Duodenal mucosa (tissue), 2 donors: Measurements from ENCODE around the gene SBF1.

ENCODE experiments used
- H3K27ac ChIP-seq: one replicate; pipeline ENCODE4 v1.7.0; 2013; ENCODE audit warnings: low read depth, low read length
- H3K27me3 ChIP-seq, 2 donors: one replicate each; pipeline ENCODE4 v1.7.0; 2013; ENCODE audit warnings: low read length in 2 of 2, control low read depth in 1 of 2; ENCODE audit not compliant: insufficient read depth in 2 of 2, control insufficient read depth in 1 of 2
- H3K36me3 ChIP-seq, 2 donors: one replicate each; pipeline ENCODE4 v1.7.0; 2013; ENCODE audit warnings: low read length in 2 of 2, control low read depth in 1 of 2; ENCODE audit not compliant: insufficient read depth in 2 of 2, control insufficient read depth in 1 of 2
- H3K4me1 ChIP-seq, 2 donors: one replicate each; pipeline ENCODE4 v1.7.0; 2013; ENCODE audit warnings: low read length in 2 of 2, control low read depth in 1 of 2; ENCODE audit not compliant: insufficient read depth in 2 of 2, control insufficient read depth in 1 of 2
- H3K4me3 ChIP-seq, 2 donors: one replicate each; pipeline ENCODE4 v1.7.0; 2013; ENCODE audit warnings: low read length in 2 of 2, low read depth in 1 of 2
- H3K9ac ChIP-seq, 2 donors: one replicate each; pipeline ENCODE4 v1.7.0; 2013; ENCODE audit warnings: low read length in 2 of 2, low read depth in 1 of 2
- H3K9me3 ChIP-seq, 2 donors: one replicate each; pipeline ENCODE4 v1.7.0; 2013; ENCODE audit warnings: low read length in 2 of 2, control low read depth in 1 of 2; ENCODE audit not compliant: control insufficient read depth in 1 of 2

The SBF1 gene

GRCh38 chr22:50396751-50397370 lies 78.0 kb downstream of the SBF1 start:
- H3K36me3 ChIP-seq = peaks cover 18 to 33% of the 10 kb centered on the region in 2 donors

More at GRCh38 chr22:50396751-50397370, 78.0 kb downstream of the SBF1 start:
- H3K4me1 ChIP-seq = peaks cover 11 to 19% of the 10 kb centered on the region in 2 donors
- no peak overlapping the region for H3K27ac ChIP-seq
- no peaks in the 10 kb centered on the region for H3K27me3 ChIP-seq
- no peak overlapping the region for H3K4me3 ChIP-seq
- H3K9ac ChIP-seq = no peak overlapping the region
- no peaks in the 10 kb centered on the region for H3K9me3 ChIP-seq
